Measurements from ENCODE around the gene RIN3.

DNA sequence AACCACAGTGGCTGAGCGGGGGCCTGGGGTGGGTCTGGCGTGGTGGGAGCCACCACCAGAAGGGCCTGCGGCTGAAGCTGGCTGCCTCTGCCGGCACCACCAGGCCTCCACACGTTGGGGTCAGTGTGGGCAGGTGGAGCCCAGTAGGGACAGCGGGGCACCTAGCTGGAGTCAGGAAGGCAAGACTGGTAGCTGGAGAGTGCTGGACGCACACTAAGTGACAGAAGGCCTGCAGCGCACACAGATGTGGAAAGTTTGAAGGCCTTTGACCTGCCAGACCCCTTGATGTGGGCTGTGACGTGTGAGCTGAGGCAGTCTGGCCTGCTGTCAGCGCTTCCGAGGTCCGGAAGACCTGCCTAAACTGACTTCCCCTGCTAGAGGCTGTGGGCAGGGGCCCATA is 26.3 kb downstream of the RIN3 start:
- no peak for TF ChIP-seq EZH2phosphoT487 (IDR thresholded peaks at IDR 0.05; ENCODE audit: insufficient read depth, low read depth)
- no peak for TF ChIP-seq EZH2 (IDR thresholded peaks at IDR 0.05; ENCODE audit: insufficient read depth, poor library complexity, severe bottlenecking)
